HG03442 (cell line): ENCODE data around the gene WWTR1.

Experiments
- ATAC-seq: cut with Tn5 transposase; IDR thresholded peaks from one replicate; pipeline ENCODE4 v1.9.1; 2021; ENCODE audit warnings: mild to moderate bottlenecking, moderate library complexity; ENCODE audit not compliant: unreplicated experiment

The WWTR1 gene

GRCh38 chr3:149536429-149536828 lies 121.4 kb downstream of the WWTR1 start:
- ATAC-seq = no peak

GRCh38 chr3:149535333-149535685 lies 122.5 kb downstream of the WWTR1 start:
- ATAC-seq = no peak

- ATAC-seq = no peak
These were observed 123.0 kb downstream of the WWTR1 start for GRCh38 chr3:149534671-149535332.

GRCh38 chr3:149534082-149534481 lies 123.7 kb downstream of the WWTR1 start:
- no peak for ATAC-seq

- ATAC-seq = peak; percentile 36
These were observed 125.2 kb downstream of the WWTR1 start for GRCh38 chr3:149532489-149533180.

GRCh38 chr3:149529099-149529498 lies 128.7 kb downstream of the WWTR1 start:
- ATAC-seq = no peak

GRCh38 chr3:149528340-149528650 lies 129.5 kb downstream of the WWTR1 start:
- no peak for ATAC-seq

GRCh38 chr3:149527531-149528339 lies 130.1 kb downstream of the WWTR1 start:
- ATAC-seq = no peak

GRCh38 chr3:149523512-149524299 lies 134.1 kb downstream of the WWTR1 start:
- no peak for ATAC-seq

- ATAC-seq = no peak
These were observed 137.9 kb downstream of the WWTR1 start for GRCh38 chr3:149519912-149520311.

GRCh38 chr3:149516920-149517319 lies 140.9 kb downstream of the WWTR1 start:
- no peak for ATAC-seq

GRCh38 chr3:149515249-149515648 lies 142.6 kb downstream of the WWTR1 start:
- no peak for ATAC-seq

GRCh38 chr3:149514471-149514870 lies 143.4 kb downstream of the WWTR1 start:
- ATAC-seq = no peak

GRCh38 chr3:149512073-149512782 lies 145.6 kb downstream of the WWTR1 start:
- ATAC-seq = peak; percentile 74

- no peak for ATAC-seq
These were observed 146.7 kb downstream of the WWTR1 start for GRCh38 chr3:149511040-149511626.

GRCh38 chr3:149510480-149510879 lies 147.3 kb downstream of the WWTR1 start:
- ATAC-seq = no peak

GRCh38 chr3:149509526-149509925 lies 148.3 kb downstream of the WWTR1 start:
- ATAC-seq = no peak

- peak; percentile 48 for ATAC-seq
These were observed 150.1 kb downstream of the WWTR1 start for GRCh38 chr3:149507491-149508324.

- no peak for ATAC-seq
These were observed 150.9 kb downstream of the WWTR1 start for GRCh38 chr3:149506965-149507364.
